ENCODE measurements around the gene OR51E2. TPM values are rescaled to one million over a fixed set of nuclear protein-coding genes. Genes with fewer than 3 reads are reported as not detected.

The OR51E2 gene
- total RNA-seq, 4 donors from 2014 or later: 0.21 TPM; not detected in 3

GRCh38 chr11:4641501-4641900, 56.2 kb downstream of the OR51E2 start:
- no peak for TF ChIP-seq CTCF (IDR thresholded peaks at IDR 0.05)
- no peak for TF ChIP-seq POLR2A (IDR thresholded peaks at IDR 0.05)
- WGBS, 2 donors: 79 to 80% methylated on average over 7 of the region's 7 CpGs
- H3K27ac ChIP-seq: no peak overlapping the region
- no peak overlapping the region for H3K4me3 ChIP-seq
- no peaks in the 10 kb centered on the region for H3K36me3 ChIP-seq
- intact Hi-C loops (cut with DNase I): no loop called here
- H3K27me3 ChIP-seq: peaks cover 0 to 12% (median 0%) of the 10 kb centered on the region in 4 donors
- no peaks in the 10 kb centered on the region for H3K9me3 ChIP-seq
- no peak for DNase-seq
- H3K4me1 ChIP-seq: peaks cover 0 to 6% (median 4%) of the 10 kb centered on the region in 3 donors

DNA sequence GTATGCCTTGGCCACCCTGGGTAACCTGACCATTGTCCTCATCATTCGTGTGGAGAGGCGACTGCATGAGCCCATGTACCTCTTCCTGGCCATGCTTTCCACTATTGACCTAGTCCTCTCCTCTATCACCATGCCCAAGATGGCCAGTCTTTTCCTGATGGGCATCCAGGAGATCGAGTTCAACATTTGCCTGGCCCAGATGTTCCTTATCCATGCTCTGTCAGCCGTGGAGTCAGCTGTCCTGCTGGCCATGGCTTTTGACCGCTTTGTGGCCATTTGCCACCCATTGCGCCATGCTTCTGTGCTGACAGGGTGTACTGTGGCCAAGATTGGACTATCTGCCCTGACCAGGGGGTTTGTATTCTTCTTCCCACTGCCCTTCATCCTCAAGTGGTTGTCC, 57.7 kb downstream of the OR51E2 start:
- no peak overlapping the region for H3K27ac ChIP-seq
- DNase-seq: no peak
- H3K9me3 ChIP-seq: no peaks in the 10 kb centered on the region
- no peak overlapping the region for H3K4me3 ChIP-seq
- H3K36me3 ChIP-seq: no peaks in the 10 kb centered on the region
- no peak for TF ChIP-seq POLR2A (IDR thresholded peaks at IDR 0.05)
- no peak for TF ChIP-seq CTCF (IDR thresholded peaks at IDR 0.05)
- peaks cover 0 to 12% (median 0%) of the 10 kb centered on the region in 4 donors for H3K27me3 ChIP-seq
- 92 to 94% methylated on average over 5 to 6 of the region's 6 CpGs for WGBS, 2 donors
- intact Hi-C loops (cut with DNase I): loop anchor here (10.0 kb wide), 1 partner anchor 455 kb away; no protein-coding TSS in a partner anchor
- peaks cover 0 to 6% (median 4%) of the 10 kb centered on the region in 3 donors for H3K4me1 ChIP-seq

- Histone ChIP-seq H3K36me3 (no peaks in the 10 kb centered on the region), H3K4me1 (peaks cover 0 to 6% (median 4%) of the 10 kb centered on the region in 3 donors), H3K27ac (no peak overlapping the region), H3K9me3 (no peaks in the 10 kb centered on the region), H3K27me3 (peaks cover 0 to 12% (median 0%) of the 10 kb centered on the region in 4 donors), H3K4me3 (no peak overlapping the region)
- DNase-seq: no peak
- WGBS, 2 donors: 77 to 85% methylated on average over 2 to 3 of the region's 3 CpGs
- TF ChIP-seq POLR2A (IDR thresholded peaks at IDR 0.05): no peak
- no peak for TF ChIP-seq CTCF (IDR thresholded peaks at IDR 0.05)
- intact Hi-C loops (cut with DNase I): loop anchor here (10.0 kb wide), 1 partner anchor 453 kb away; no protein-coding TSS in a partner anchor
Measured at GRCh38 chr11:4637662-4638047, 60.0 kb downstream of the OR51E2 start.

DNA sequence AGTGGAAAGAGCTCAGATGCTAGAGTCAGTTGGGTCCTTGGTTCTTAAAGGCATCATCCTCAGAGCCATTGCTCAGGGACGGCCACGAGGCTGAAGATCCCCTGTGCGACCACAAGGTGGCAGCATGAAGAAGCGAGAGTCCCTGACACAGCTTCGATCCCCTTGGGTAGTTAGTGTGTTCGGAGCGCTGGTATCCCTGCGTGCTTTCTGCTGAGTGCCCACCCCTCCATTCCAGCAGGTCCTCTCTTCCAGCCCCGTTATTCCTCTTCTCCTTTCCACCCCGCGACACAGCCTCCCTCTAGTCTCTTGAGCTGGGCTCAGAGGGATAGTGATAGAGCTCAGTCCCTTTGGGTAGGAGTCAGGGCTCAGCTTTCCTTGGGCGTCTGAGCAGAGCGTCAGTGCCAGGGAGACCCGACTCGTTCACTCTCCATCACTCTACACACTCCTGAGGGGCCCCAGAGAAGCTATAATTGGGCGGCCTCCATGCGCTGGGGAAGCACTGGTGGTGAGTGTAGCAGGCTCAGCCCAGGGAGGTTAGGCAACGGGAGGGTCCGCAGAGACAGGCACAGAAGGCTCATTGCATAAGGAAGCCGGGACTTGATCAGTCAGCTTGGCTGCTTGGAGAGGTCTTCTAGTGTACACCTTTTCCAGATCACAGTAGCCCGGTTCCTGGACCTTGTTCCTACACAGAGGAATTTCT, 60.5 kb downstream of the OR51E2 start, which contains the start of gene OR51D1:
Gene OR51D1 (plus strand): TSS at position 516 of the 700 bp plus-strand sequence. CDS start 2,314 bp downstream, outside the sequence.
- Histone ChIP-seq H3K4me3 (peak within 1 kb of the TSS in 1 of 4 donors; percentile 45), H3K27ac (no peak within 1 kb of the TSS), H3K36me3 (no peaks in the 10 kb centered on the region), H3K27me3 (peaks cover 0 to 12% (median 0%) of the 10 kb centered on the region in 4 donors), H3K4me1 (peaks cover 0 to 6% (median 4%) of the 10 kb centered on the region in 3 donors), H3K9me3 (no peaks in the 10 kb centered on the region)
- no peak for DNase-seq
- intact Hi-C loops (cut with DNase I): loop anchor here (10.0 kb wide), 1 partner anchor 452 kb away; no protein-coding TSS in a partner anchor
- 13 to 17% methylated on average over 12 to 13 of the region's 21 CpGs for WGBS, 2 donors
- no peak for TF ChIP-seq POLR2A (IDR thresholded peaks at IDR 0.05)
- peak; percentile 41 to 86 (median 70) for TF ChIP-seq CTCF (IDR thresholded peaks at IDR 0.05)

DNA sequence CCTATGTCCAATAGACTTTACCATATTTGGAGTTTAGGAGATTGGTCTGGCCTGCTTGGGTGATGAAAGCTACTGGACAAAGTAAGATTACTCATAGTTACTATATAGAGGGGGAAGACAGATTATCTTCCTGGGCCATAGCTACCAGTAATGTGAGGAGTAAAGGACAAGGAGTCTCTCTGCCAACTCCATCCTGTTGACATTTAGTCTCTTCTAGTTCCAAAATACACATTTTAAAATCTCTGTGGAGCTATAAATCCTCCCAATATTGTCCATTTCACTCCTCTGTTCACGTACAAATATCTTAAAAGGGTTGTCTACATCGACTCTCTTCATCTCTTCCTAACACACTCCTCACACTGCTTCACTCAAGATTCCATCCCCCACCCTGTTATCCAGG, 61.5 kb downstream of the OR51E2 start:
- H3K9me3 ChIP-seq: no peaks in the 10 kb centered on the region
- WGBS, 2 donors: 69 to 70% methylated on average over 2 of the region's 2 CpGs
- H3K4me1 ChIP-seq: peaks cover 0 to 6% (median 4%) of the 10 kb centered on the region in 3 donors
- intact Hi-C loops (cut with DNase I): loop anchor here (10.0 kb wide), 1 partner anchor 451 kb away; no protein-coding TSS in a partner anchor
- H3K27ac ChIP-seq: no peak overlapping the region
- H3K36me3 ChIP-seq: no peaks in the 10 kb centered on the region
- no peak for TF ChIP-seq POLR2A (IDR thresholded peaks at IDR 0.05)
- DNase-seq: no peak
- no peak overlapping the region for H3K4me3 ChIP-seq
- peaks cover 0 to 12% (median 0%) of the 10 kb centered on the region in 4 donors for H3K27me3 ChIP-seq

Other genes with a start within 250 kb of the OR51E2 start
- not detected for gene OR52K2, start 248.6 kb downstream of the OR51E2 start, total RNA-seq
- gene OR52K1, start 215.2 kb downstream of the OR51E2 start, total RNA-seq: not detected
- gene OR52M1, start 152.7 kb downstream of the OR51E2 start, total RNA-seq: not detected
- not detected for gene OR52I2, start 116.1 kb downstream of the OR51E2 start, total RNA-seq
- not detected for gene OR52I1, start 103.8 kb downstream of the OR51E2 start, total RNA-seq
- 10 to 100 TPM in 2 of 4 donors, 1 to 10 TPM in 2; 6.2 to 12.1 (median 10.0) TPM for gene TRIM68, start 89.6 kb downstream of the OR51E2 start, total RNA-seq
- not detected for gene OR51D1, start 60.4 kb downstream of the OR51E2 start, total RNA-seq
- under 1 TPM in 1 of 4 donors, not detected in 3; 0.12 TPM for gene OR51E1, start 53.9 kb downstream of the OR51E2 start, total RNA-seq
- gene MMP26, start 6.9 kb upstream of the OR51E2 start, total RNA-seq: not detected
- not detected for gene OR51F1, start 72.1 kb upstream of the OR51E2 start, total RNA-seq
- not detected for gene OR52R1, start 106.5 kb upstream of the OR51E2 start, total RNA-seq
- not detected for gene OR51F2, start 123.5 kb upstream of the OR51E2 start, total RNA-seq
- not detected for gene OR51S1, start 151.4 kb upstream of the OR51E2 start, total RNA-seq
- gene OR51T1, start 184.0 kb upstream of the OR51E2 start, total RNA-seq: not detected
- not detected for gene OR51A7, start 205.9 kb upstream of the OR51E2 start, total RNA-seq
- gene OR51G2, start 221.5 kb upstream of the OR51E2 start, total RNA-seq: not detected
- not detected for gene OR51G1, start 226.5 kb upstream of the OR51E2 start, total RNA-seq
- not detected for gene OR51A4, start 249.8 kb upstream of the OR51E2 start, total RNA-seq

All from esophagus squamous epithelium (tissue), 5 donors.